Measurements from ENCODE around the gene PTPRCAP. TPM values are rescaled to one million over a fixed set of nuclear protein-coding genes. Genes with fewer than 3 reads are reported as not detected.
A peak's percentile ranks its signal among the peaks of the same experiment; 100 is the strongest.
"Not testable (repeated sequence)": the region's sequence is repeated elsewhere in the genome, so short reads cannot be mapped to it uniquely, and the experiment has no call there.

Gene PTPRCAP
- total RNA-seq, 4 donors from 2014 or later = 13.2 to 78.9 (median 53.9) TPM

- Histone ChIP-seq H3K4me3 (peak overlapping the region in 2 of 4 donors; percentile 40 to 62), H3K27ac (peak overlapping the region; percentile 82 to 90 (median 90))
- in situ Hi-C loops (cut with MboI; ENCODE audit: low pct_ligation_motif_present in 1 of 4, low pct_unique_long_range_greater_than_20kb in 1 of 4, low sequenced_read_pairs in 3 of 4) = loop anchor here in 2 of 4 donors (10.0 kb wide), 1 partner anchor 89 kb away; the partner anchor contains the start of gene RAD9A (in 2 of the 2)
Measured at GRCh38 chr11:67483831-67484665, 46.6 kb upstream of the PTPRCAP start.

DNA sequence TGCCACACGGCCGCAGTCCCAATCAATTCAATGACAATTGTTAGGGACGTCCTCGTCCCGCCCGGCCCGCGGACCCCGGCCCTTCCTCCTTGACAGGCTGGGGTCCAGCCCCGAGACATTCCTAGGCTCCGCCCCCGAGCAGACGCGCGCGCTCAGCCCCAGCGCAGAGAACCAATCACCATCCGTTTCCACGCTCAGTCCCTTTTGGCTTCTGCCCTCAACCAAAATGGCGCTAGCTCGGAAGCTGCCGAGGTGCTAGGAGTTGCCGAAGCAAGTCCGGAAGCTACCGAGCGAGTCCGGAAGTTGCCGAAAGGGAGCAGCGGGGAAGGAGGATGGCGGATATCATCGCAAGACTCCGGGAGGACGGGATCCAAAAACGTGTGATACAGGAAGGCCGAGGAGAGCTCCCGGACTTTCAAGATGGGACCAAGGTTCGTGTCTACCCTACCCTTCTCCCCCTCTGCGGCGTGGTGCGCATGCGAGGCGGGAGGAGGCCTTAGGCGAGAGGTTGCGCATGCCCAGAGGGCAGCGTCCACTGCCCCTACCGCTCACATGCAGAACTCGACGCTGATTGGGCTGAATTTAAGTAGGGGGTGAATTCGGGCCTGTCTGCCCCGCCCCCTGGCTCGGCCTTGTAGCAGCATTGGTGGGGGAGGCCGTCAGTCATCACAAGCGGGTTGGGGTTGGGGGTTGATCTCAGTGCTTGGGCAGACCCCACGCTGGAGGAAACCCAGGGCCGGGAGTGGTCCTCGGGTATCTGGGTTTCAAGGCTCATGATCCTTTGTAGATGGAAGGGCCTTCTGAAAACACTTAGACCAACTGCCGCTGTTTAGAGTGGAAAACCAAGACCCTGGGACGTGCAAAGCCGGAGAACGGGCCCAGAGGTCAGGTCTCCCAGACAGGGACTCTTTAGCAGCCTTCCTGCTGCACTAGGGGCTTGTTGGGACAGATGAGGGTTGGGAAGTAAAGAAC lies 45.6 kb upstream of the PTPRCAP start, which contains the start of gene AIP:
Gene AIP, plus strand, starts transcription at position 200 of the 972 bp plus-strand sequence. Its CDS starts 133 bp downstream, at position 333.
- no peaks in the 10 kb centered on the region for H3K27me3 ChIP-seq
- peak within 1 kb of the TSS; percentile 82 to 90 (median 90) for H3K27ac ChIP-seq
- no peaks in the 10 kb centered on the region for H3K9me3 ChIP-seq
- peaks cover 15 to 32% (median 25%) of the 10 kb centered on the region in 4 donors for H3K4me1 ChIP-seq
- peaks cover 0 to 5% (median 0%) of the 10 kb centered on the region in 4 donors for H3K36me3 ChIP-seq
- 0 to 10% methylated on average over 2 to 60 of the region's 60 CpGs for WGBS, 2 donors (ENCODE audit: low coverage in 1 of 2)
- peak within 1 kb of the TSS; percentile 40 to 62 (median 46) for H3K4me3 ChIP-seq
- DNase-seq = peak; percentile 98
- intact Hi-C loops (cut with DNase I; ENCODE audit: low total_unique reads) = loop anchor here (5.0 kb wide), 1 partner anchor 81 kb away; the partner anchor contains the start of genes PPP1CA and TBC1D10C
- TF ChIP-seq, protein P1, sequence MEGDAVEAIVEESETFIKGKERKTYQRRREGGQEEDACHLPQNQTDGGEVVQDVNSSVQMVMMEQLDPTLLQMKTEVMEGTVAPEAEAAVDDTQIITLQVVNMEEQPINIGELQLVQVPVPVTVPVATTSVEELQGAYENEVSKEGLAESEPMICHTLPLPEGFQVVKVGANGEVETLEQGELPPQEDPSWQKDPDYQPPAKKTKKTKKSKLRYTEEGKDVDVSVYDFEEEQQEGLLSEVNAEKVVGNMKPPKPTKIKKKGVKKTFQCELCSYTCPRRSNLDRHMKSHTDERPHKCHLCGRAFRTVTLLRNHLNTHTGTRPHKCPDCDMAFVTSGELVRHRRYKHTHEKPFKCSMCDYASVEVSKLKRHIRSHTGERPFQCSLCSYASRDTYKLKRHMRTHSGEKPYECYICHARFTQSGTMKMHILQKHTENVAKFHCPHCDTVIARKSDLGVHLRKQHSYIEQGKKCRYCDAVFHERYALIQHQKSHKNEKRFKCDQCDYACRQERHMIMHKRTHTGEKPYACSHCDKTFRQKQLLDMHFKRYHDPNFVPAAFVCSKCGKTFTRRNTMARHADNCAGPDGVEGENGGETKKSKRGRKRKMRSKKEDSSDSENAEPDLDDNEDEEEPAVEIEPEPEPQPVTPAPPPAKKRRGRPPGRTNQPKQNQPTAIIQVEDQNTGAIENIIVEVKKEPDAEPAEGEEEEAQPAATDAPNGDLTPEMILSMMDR (IDR thresholded peaks at IDR 0.05) = peak in 3 of 5 experiments; percentile 21 to 69 (median 50)
- TF ChIP-seq EP300 (IDR thresholded peaks at IDR 0.05; ENCODE audit: low read depth) (no peak), POLR2A (IDR thresholded peaks at IDR 0.05) (peak; percentile 78), POLR2AphosphoS5 (IDR thresholded peaks at IDR 0.05) (peak; percentile 62 to 79 (median 67))
- in situ Hi-C loops (cut with MboI; ENCODE audit: low pct_ligation_motif_present in 1 of 4, low pct_unique_long_range_greater_than_20kb in 1 of 4, low sequenced_read_pairs in 3 of 4) = loop anchor here in 2 of 4 donors (10.0 kb wide), 1 partner anchor 88 kb away; the partner anchor contains the start of gene RAD9A (in 2 of the 2)

More at GRCh38 chr11:67483831-67484665, 46.6 kb upstream of the PTPRCAP start:
- Histone ChIP-seq H3K36me3 (peaks cover 0 to 5% (median 0%) of the 10 kb centered on the region in 4 donors), H3K9me3 (no peaks in the 10 kb centered on the region), H3K4me1 (peaks cover 15 to 32% (median 25%) of the 10 kb centered on the region in 4 donors), H3K27me3 (no peaks in the 10 kb centered on the region)
- WGBS, 2 donors (ENCODE audit: low coverage in 1 of 2) = 65 to 78% methylated on average over 11 to 16 of the region's 16 CpGs
- DNase-seq = peak; percentile 11
- intact Hi-C loops (cut with DNase I; ENCODE audit: low total_unique reads) = loop anchor here (5.0 kb wide), 1 partner anchor 82 kb away; the partner anchor contains the start of genes PPP1CA and TBC1D10C
- TF ChIP-seq POLR2A (IDR thresholded peaks at IDR 0.05) (no peak), EP300 (IDR thresholded peaks at IDR 0.05; ENCODE audit: low read depth) (no peak), POLR2AphosphoS5 (IDR thresholded peaks at IDR 0.05) (no peak)
- TF ChIP-seq, protein P1 (IDR thresholded peaks at IDR 0.05) = no peak

DNA sequence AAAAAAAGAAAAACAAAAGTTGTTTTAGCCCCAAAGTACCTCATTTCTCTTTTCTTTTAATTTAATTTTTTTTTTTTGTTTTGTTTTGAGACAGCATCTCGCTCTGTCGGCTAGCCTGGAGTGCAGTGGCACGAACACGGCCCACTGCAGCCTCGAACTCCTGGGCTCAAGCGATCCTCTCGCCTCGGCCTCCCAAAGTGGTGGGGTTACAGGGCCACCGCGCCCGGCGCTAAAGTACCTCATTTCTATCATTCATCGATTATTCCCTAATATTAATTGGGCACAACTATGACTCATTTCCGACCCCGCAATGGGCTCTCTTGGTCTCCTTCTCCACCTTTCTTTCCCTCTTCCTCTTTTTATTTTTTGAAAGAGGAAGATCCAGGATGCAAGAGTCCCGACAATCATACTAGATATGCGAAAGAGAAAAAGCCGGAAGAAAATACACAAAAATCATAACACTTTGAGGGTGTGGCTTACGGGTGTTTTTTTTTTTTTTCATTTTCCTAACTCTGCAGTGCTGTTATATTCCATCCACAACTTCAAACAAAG lies 44.9 kb upstream of the PTPRCAP start:
- Histone ChIP-seq H3K4me1 (peaks cover 15 to 32% (median 25%) of the 10 kb centered on the region in 4 donors), H3K27me3 (no peaks in the 10 kb centered on the region), H3K36me3 (no peaks in the 10 kb centered on the region), H3K9me3 (no peaks in the 10 kb centered on the region), H3K4me3 (peak overlapping the region; percentile 40 to 62 (median 46)), H3K27ac (peak overlapping the region; percentile 82 to 90 (median 90))
- WGBS, 2 donors (ENCODE audit: low coverage in 1 of 2) = 22 to 29% methylated on average over 19 of the region's 19 CpGs
- TF ChIP-seq, protein P1 (IDR thresholded peaks at IDR 0.05) = no peak
- TF ChIP-seq POLR2A (IDR thresholded peaks at IDR 0.05) (no peak), EP300 (IDR thresholded peaks at IDR 0.05; ENCODE audit: low read depth) (no peak), POLR2AphosphoS5 (IDR thresholded peaks at IDR 0.05) (no peak)
- DNase-seq = no peak
- intact Hi-C loops (cut with DNase I; ENCODE audit: low total_unique reads) (loop anchor here (5.0 kb wide), 1 partner anchor 80 kb away; the partner anchor contains the start of genes PPP1CA and TBC1D10C), in situ Hi-C loops (cut with MboI; ENCODE audit: low pct_ligation_motif_present in 1 of 4, low pct_unique_long_range_greater_than_20kb in 1 of 4, low sequenced_read_pairs in 3 of 4) (loop anchor here in 2 of 4 donors (10.0 kb wide), 1 partner anchor 88 kb away; the partner anchor contains the start of gene RAD9A (in 2 of the 2))

DNA sequence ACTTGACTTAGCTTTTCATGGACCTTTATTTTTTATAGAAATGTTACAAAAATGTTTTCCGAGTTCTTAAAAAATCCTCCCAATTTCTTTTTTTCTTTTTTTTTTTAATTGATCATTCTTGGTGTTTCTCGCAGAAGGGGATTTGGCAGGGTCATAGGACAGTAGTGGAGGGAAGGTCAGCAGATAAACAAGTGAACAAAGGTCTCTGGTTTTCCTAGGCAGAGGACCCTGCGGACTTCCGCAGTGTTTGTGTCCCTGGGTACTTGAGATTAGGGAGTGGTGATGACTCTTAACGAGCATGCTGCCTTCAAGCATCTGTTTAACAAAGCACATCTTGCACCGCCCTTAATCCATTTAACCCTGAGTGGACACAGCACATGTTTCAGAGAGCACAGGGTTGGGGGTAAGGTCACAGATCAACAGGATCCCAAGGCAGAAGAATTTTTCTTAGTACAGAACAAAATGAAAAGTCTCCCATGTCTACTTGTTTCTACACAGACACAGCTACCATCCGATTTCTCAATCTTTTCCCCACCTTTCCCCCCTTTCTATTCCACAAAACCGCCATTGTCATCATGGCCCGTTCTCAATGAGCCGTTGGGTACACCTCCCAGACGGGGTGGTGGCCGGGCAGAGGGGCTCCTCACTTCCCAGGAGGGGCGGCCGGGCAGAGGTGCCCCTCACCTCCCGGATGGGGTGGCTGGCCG lies 40.0 kb upstream of the PTPRCAP start:
- H3K4me1 ChIP-seq; DNase-seq; H3K27ac ChIP-seq; intact Hi-C loops (cut with DNase I; ENCODE audit: low total_unique reads); H3K27me3 ChIP-seq; in situ Hi-C loops (cut with MboI; ENCODE audit: low pct_ligation_motif_present in 1 of 4, low pct_unique_long_range_greater_than_20kb in 1 of 4, low sequenced_read_pairs in 3 of 4); H3K36me3 ChIP-seq; H3K4me3 ChIP-seq; H3K9me3 ChIP-seq: not testable (repeated sequence)
- WGBS, 2 donors (ENCODE audit: low coverage in 1 of 2) = 78 to 80% methylated on average over 12 to 15 of the region's 16 CpGs

- H3K4me3 ChIP-seq; H3K36me3 ChIP-seq; DNase-seq; H3K27me3 ChIP-seq; H3K27ac ChIP-seq; in situ Hi-C loops (cut with MboI; ENCODE audit: low pct_ligation_motif_present in 1 of 4, low pct_unique_long_range_greater_than_20kb in 1 of 4, low sequenced_read_pairs in 3 of 4); H3K4me1 ChIP-seq; H3K9me3 ChIP-seq; intact Hi-C loops (cut with DNase I; ENCODE audit: low total_unique reads): not testable (repeated sequence)
- 77 to 78% methylated on average over 7 to 10 of the region's 10 CpGs for WGBS, 2 donors (ENCODE audit: low coverage in 1 of 2)
Measured at GRCh38 chr11:67476692-67477091, 39.2 kb upstream of the PTPRCAP start.

All from transverse colon (tissue), 4 donors.